Hepatocyte (in vitro differentiated cells): ENCODE results near the gene ZNF446.

ENCODE experiments used
- CTCF ChIP-seq: fragments of 200-600 bp; sonication (generic); IDR thresholded peaks from 2 replicates; pipeline ENCODE4 v1.5.1; 2016; ENCODE audit warnings: antibody characterized with exemption, mild to moderate bottlenecking; ENCODE audit not compliant: poor library complexity
- EZH2 ChIP-seq: fragments of 200-600 bp; sonication (generic); IDR thresholded peaks from 2 replicates; pipeline ENCODE4 v1.6.1; 2016; ENCODE audit warnings: antibody characterized with exemption, mild to moderate bottlenecking, borderline replicate concordance
- EZH2phosphoT487 ChIP-seq: fragments of 200-600 bp; sonication (generic); IDR thresholded peaks from one replicate; pipeline ENCODE4 v1.6.1; 2018; ENCODE audit warnings: antibody characterized with exemption, mild to moderate bottlenecking, low read depth, moderate library complexity; ENCODE audit not compliant: unreplicated experiment, severe bottlenecking

- no peak for TF ChIP-seq CTCF
- no peak for TF ChIP-seq EZH2
- no peak for TF ChIP-seq EZH2phosphoT487
Measured at GRCh38 chr19:58439576-58440554, 36.3 kb upstream of the ZNF446 start, which contains the start of gene ZNF132.
